Islet precursor cell (in vitro differentiated cells): Measurements from ENCODE around the gene HEATR5A.
"Not testable (repeated sequence)": the region's sequence is repeated elsewhere in the genome, so short reads cannot be mapped to it uniquely, and the experiment has no call there.

Experiments
- DNase-seq: peaks from one replicate; pipeline ENCODE4 v3.0.0-alpha.2; 2018

HEATR5A gene

DNA sequence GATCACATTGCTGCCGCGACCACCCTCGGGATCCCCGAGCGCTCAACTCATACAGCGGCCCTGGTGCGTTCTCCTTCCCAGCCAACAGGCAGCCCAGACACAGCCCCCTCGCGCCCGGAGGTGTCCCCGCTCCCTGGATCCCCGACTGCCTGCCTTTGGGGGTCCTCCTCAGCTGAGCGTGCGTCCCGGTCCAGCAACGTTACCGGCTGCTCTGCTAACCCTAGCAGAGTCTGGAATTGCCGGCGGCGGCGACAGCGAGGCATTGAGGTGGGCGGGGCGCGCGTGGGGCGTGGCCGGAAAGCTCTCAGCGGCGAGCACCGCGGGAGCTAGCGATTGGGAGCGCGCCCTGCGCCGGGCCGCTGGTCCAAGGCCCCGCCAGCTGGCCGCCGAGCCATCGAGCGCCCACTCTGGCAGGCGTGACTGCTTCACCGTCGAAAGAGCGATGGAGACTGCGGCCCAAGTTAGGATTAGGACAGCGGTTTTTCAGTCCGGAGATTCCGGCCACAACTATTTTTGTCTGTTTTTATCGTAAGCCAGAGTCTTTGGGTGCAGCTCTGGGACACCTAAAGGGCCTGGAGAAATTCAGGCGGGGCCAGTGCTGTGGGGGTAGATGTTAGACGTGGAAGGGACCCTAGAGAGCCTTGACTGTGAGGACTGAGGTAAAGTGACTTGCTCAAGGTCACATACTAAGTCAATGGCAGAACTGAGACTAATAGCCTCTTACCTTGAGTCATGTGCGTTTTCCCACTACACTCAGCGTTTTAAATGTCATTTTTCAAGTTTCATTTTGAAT, at the start of gene HEATR5A:
Gene HEATR5A (minus strand): TSS at position 232 of the 793 bp plus-strand sequence. CDS start 17,575 bp downstream, outside the sequence.
- peak; percentile 98 for DNase-seq

DNA sequence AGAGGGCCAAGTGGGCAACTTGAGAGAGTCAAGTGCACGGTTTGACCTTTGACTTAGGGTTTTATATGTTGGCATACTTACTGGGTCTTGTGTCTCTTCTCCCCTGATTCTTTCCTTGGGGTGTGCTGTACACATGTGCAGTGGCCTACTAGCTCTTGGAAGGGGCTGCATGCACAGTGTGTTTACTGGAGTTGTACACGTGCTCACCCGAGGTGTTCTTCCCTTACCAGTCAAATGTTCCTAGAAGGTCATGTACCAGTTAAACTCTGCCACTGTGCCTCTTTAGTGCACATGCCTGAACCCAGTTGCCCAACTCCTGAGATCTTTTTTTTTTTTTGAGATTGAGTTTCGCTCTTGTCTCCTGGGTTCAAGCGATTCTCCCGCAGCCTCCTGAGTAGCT, 46.2 kb upstream of the HEATR5A start:
- DNase-seq: no peak

DNA sequence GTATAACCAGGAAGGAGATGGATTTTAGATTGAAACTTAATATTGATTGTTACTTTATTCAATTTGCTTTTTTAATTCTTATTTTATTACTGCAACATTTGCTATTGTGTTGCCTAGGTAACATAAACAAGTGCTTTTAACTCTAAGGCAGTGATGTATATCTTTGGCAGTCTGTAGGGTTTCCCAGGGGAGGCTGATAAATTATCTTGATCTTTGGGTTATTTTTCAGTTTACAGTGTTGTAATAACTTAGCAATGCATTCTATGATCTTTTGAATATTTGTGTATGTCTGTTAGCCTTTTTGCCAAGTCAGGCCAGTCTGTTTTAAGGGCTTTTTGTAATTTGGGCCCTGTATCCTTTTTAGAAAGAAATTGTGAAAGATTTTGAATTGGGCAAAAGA, 44.8 kb upstream of the HEATR5A start:
- no peak for DNase-seq

DNA sequence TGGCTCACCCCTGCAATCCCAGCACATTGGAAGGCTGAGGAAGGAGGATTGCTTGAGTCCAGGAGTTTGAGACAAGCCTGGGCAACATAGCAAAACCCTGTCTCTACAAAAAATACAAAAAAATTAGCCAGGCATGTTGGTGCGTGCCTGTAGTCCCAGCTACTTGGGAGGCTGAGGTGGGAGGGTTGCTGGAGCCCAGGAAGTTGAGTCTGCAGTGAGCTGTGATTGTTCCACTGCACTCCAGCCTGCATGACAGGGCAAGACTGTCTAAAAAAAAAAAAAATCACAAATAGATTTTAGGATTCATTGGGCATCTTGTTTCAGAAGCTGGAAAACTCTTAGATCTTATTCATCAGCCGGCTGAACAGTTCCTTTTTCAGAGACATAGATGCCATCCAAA, 42.1 kb upstream of the HEATR5A start:
- DNase-seq: not testable (repeated sequence)

DNA sequence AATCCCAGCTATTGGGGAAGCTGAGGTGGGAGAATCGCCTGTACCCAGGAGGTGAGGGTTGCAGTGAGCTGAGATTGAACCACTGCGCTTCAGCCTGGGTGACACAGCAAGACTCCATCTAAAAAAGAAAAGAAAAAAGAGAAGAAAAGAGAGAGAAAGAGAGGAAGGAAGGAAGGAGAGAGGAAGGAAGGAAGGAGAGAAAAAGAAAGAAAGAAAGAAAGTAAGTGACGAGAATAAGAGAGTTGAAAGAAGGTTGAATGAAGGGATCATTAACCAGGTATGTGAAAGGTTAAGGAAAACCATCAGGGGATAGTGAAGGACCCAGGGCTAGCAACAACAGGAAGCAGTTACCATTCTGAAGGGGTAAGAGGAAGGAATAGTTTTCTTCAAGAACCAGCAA, 41.2 kb upstream of the HEATR5A start:
- DNase-seq: no peak

DNA sequence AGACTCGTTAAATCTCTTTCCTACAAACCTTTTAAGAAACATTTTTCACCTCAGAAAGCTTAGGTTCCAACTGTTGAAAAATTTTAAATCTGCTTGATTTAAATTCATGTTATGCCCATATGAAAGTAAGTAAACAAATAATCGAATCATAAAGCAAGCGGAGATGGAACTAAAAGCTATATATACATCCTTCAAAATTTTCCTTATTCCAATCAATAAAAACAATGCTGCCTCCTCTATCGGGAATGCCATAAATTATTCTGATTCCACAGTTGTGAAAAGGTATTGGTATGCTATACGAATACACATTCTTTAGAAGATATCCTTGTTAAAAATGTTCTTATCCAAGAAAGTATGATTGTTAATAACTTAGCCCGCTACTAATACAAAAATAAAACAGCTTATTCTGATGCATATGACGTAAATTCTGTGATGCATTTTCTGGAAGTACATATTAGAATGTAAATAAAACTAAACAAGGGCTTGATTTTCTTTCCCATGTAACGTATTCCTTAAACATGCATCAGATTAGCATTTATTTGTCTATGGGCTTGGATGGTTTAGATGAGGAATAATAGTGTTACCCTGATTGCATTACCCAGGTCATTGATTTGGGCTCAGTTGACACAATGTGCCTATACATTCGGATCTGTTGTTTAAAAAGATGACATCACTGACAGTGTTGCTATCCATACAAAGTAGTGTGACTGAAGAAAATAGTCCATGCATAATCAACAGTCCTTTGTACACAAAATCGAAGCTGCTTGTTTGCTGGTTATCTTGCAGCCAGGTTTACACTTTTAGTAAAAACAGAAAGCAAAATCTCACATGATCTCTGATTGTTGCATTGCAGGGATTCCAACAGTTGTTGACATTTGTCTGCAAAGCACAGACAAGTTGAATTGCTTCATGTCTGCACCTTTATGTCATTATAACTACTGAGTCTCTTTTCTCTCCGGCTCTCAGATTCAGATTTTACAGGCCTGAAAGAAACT, 37.6 kb upstream of the HEATR5A start:
- DNase-seq: no peak

DNA sequence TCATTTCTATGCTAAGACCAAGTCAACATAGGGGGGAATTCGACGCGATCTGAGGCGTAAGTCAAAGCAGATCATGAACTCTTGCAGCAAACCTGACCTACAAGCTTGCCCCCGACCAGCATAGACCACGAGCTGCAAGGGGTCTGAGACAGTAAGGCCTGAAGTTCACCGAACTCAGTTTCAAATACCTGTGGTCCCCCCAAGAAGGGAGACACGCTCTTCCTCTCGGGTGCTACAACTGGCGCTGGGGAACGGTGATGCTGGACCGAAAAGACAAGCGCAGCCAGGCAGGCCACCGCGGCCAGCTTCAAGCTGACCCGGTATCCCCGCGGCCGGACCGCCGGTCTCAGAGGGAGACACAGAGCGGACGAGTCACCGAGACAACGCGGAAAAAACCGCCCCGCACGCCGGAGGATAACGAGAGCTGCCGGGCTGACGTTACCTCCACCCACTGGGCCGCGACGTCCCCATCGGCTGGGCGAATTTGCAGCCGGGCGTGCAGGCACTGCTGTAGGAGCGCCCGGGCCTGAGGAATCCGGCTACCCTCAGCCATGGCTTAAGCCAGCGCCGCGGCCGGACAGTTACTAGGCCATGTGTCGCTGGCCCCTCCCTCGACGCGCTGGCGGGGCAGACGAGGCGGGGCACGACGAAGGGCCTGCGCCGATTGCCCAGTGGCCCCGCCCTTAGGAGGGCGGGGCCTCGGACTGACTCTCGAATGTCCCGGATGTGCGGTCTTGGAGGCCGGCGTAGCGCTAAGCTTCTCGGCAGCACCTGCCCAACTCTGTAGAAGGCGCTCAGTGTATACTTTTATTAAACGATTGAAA, 36.7 kb upstream of the HEATR5A start, which contains the start of gene DTD2:
Gene DTD2 (minus strand): TSS at position 666 of the 824 bp plus-strand sequence. CDS start 113 bp downstream, at position 553.
- DNase-seq: peak; percentile 97

DNA sequence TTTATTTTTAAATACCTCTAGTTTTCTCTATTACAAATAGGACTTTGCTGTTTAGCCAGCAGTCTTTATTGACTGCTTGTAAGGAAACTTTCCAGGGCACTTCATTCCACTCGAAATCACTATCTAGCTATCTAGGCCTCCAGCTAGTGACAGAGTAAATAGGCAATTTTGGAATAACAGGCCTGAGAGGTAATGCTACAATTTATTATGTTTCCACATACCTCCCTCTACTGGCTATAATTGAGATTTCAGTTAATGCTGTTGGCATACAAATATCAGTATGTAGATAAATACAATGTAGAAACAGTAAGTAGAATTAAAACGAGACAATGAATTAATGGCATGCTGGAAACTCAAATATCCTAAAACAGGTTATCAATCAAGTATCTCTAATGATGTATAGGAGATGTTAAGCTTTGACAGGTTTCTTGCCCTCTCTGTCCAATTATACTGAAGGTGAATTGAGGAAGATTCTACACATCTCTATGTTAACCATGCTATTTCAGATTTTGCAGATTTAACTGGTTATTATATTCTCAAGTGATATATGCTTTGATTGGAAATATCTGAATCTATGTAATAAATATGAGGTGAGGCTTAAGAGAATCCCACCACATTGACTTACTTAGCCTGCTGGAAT, 29.7 kb upstream of the HEATR5A start:
- DNase-seq: no peak

DNA sequence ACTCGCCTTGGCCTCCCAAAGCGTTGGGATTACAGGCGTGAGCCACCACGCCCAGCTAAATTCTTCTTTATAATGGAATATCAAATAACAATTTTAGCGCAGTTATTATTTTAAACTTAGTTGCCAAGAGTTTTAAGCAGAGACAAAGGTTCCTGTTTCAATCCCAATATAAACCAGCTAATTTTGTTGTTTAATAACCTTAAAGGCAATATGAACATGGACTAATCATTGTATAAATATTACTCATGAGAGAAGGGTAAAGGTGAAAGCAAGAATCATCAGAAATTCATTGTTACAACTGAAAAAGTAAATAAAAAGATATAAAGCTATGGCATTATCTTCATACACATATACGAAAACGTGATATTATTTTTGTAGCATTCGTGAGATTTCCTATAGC, 28.8 kb upstream of the HEATR5A start:
- no peak for DNase-seq

DNA sequence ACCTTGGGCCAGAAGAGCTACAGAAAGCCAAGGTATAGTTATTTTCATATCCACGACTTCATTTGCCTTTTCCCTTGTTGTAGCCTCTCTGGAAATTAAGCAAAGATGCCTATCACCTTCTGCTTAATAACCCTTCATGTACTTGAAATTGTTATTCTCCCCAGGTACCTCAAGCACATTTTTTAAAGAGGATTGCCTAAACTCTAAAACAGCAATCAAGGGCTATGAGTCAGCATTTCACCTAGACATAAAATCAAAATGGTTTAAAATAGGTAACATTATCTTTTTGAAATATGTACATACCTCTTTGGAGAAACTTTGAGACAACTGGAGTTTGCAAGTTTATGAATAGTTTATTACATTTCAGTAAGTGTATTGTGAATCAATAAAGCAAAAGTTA, 25.4 kb upstream of the HEATR5A start:
- DNase-seq: no peak

DNA sequence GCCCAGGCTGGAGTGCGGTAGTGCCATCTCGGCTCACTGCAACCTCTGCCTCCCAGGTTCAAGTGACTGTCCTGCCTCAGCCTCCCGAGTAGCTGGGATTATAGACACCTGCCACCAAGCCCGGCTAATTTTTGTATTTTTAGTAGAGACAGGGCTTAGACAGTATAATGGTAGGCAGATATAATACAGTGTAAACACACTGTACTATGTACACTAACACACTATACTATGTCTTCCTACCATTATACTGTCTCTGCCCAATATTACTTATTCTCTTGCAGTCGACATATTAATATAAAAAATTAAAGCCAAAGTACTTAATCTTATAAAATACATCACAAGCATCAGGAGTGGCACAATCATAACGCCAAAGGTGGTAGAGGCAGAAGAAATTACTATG, 21.9 kb upstream of the HEATR5A start:
- no peak for DNase-seq

DNA sequence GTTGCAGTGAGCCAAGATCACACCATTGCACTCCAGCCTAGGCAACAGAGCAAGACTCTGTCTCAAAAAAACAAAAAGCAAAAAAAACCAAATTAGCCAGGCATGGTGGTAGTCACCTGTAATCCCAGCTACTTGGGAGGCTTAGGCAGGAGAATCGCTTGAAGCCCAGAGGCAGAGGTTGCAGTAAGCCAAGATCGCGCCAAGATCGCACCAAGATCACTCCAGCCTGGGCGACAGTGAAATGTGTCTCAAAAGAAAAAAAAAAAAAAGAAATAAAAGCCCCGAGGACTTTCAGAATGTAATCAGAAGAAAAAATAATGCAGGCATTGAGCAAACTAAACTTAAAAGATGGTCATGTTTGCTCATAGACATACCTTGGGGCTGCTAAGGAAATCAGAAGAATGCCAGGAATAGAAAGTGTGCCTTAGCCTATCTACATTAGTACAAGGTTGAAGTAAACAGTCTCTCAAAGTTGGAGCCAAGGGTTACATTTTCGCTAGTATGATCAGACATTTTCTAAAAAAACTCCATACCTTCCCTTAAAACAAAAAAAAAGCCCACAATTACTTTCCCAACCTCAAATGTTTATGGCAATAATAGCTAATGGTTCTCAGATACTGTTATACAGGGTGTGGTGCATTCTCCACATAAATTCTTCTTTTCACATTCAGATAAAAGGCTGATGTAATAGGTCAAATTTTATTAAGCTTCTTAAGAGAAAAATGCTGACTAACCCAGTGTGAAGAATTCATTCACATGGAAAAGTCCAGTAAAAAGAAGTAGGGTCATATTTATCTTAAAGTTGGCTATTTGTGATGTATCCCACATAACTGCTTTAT, 21.1 kb upstream of the HEATR5A start:
- DNase-seq: no peak

DNA sequence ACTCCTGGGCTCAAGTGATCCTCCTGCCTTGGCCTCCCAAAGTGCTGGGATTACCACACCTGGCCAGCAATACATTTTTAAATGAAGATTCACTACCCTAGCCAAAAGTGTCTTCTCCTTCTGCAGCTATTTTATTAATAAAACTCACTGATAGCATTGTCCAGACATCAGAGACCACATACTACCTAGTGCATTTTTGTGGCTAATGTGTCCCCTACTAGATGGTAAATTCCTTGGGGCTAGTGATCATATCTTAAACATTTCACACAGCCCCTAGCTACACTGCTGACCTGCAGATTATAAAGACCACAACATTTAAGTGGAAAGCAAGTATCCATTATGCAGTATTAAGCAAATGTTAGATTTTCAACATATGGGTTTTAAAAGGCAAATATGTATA, 19.9 kb upstream of the HEATR5A start:
- DNase-seq: no peak

DNA sequence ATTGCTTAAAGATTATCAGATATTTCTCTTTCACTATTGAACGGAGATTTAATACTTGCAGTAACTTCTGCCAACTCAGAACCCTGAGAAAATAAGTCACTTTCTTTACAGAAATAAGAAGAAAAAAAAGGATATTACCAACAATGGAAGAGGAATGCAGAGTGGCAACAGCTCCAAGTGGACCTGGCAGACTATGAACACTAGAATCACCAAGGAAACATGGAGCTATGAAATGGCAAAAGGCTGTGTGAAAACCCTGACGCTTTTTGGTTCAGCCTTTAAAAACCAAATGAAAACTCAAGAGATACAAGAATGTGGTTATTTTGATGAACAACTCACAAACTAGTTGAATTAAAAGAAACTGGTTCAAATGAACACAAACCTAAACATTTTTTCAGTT, 19.2 kb upstream of the HEATR5A start:
- DNase-seq: no peak

DNA sequence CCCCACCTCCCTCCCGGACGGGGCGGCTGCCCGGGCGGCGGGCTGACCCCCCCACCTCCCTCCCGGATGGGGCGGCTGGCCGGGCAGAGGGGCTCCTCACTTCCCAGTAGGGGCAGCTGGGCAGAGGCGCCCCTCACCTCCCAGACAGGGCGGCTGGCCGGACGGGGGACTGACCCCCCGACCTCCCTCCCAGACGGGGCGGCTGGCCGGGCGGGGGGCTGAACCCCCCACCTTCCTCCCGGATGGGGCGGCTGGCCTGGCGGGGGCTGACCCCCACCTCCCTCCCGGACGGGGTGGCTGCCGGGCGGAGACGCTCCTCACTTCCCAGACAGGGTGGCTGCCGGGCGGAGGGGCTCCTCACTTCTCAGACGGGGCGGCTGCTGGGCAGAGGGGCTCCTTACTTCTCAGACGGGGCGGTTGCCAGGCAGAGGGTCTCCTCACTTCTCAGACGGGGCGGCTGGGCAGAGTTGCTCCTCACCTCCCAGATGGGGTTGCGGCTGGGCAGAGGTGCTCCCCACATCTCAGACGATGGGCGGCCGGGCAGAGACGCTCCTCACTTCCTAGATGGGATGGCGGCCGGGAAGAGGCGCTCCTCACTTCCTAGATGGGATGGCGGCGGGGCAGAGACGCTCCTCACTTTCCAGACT, 16.8 kb upstream of the HEATR5A start:
- DNase-seq: not testable (repeated sequence)

DNA sequence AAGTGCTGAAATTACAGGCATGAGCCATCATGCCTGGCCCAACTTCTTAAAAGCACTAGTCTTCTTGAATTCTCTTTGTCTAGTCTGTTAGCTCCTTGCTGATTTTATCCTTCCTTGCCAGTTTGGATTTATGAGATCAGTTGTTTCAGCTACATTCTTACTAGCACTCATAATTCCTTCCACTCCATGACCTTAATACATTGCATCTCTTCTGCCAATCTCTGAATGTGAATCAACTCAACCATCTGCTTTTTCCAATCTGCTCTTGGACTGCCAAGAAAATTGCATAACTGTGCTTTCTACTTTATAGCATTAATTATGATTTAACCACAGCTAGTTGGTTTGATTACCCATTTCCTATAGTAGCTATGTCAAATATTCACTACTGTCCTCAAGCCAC, 14.9 kb upstream of the HEATR5A start:
- DNase-seq: no peak

DNA sequence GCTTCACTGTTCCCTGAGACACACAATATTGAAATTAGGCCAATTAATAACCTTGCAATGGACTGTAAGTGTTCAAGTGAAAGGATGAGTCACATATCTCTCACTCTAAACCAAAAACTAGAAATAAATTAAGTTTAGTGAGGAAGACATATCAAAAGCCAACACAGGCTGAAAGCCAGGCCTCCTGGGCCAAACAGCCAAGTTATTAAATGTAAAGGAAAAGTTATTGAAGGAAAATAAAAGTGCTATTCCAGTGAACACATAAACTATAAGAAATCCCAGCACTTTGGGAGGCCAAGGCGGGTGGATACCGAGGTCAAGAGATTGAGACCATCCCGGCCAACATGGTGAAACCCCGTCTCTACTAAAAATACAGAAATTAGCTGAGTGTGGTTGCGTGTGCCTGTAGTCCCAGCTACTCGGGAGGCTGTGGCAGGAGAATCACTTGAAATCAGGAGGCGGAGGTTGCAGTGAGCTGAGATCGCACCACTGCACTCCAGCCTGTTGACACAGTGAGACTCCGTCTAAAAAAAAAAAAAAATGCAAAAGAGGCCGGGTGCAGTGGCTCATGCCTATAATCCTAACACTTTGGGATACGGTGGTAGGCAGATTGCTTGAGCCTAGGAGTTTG, 10.4 kb upstream of the HEATR5A start:
- no peak for DNase-seq

DNA sequence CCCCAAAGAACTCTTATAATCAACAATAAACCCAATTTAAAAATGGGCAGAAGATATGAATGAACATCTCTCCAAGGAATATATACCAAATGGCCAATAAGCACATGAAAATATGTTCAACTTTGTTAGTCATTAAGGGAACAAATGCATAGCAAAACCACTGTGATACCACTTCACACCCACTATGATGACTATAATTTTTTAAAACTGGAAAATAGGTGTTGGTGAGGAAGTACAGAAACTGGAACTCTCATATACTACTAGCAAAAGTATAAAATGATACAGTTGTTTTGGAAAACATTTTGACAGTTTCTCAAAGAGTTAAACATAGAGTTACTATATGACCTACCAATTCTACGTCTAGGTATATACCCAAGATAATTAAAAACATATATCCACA, 9.4 kb upstream of the HEATR5A start:
- DNase-seq: no peak

DNA sequence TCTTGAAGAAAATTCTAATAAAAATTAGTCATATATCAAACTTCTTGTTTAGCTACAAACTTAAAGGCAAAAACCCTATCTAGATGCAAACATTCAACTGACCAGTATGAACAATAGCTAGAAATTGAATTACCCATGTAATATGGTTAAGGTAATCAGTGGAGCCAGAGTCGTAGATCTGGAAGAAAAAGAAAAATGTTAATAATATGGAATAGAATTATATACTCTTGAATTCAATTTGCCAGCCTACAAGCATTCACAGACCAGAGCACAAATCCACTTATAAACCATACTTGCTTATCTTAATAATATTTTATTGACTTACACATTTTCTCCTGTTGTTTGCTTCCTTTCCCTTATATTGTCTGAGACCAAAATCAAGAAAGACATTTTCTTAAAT, 7.7 kb upstream of the HEATR5A start:
- no peak for DNase-seq

DNA sequence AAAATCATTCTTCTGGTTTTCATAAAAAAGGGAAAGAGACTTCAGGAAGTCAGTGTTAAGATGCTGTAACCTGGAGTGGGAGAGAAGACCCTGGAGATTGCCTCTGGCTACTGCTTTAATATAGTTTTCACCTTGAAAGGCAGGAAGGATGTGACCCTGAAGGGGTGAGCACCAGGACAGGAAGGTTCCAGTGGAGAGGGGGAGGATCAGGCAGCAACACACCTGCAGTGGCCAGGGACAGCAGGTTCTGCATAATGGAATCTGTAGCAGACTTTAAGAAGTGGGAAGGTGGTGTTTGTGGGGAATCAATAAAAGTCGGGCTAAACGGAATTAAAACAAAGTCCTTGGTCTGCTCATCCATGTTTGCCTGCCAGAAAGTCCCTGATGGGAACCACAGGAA, 6.3 kb upstream of the HEATR5A start:
- DNase-seq: no peak
